WERI-Rb-1 (cell line): ENCODE data around the gene PDCD1LG2.

Experiments used
- DNase-seq: peaks from one replicate; pipeline ENCODE4 v3.0.0-alpha.2; 2020
- H3K27ac ChIP-seq: fragments of 250-450 bp; sonication (Bioruptor Pico); 2 replicates; pipeline ENCODE4 v1.5.1; 2020; ENCODE audit warnings: mild to moderate bottlenecking, moderate library complexity
- H3K27me3 ChIP-seq: fragments of 250-450 bp; sonication (Bioruptor Pico); 2 replicates; pipeline ENCODE4 v1.5.1; 2021; ENCODE audit warnings: mild to moderate bottlenecking, low read depth, moderate library complexity; ENCODE audit not compliant: insufficient read depth, severe bottlenecking
- H3K36me3 ChIP-seq: fragments of 250-450 bp; sonication (Bioruptor Pico); 2 replicates; pipeline ENCODE4 v1.5.1; 2020; ENCODE audit warnings: mild to moderate bottlenecking, moderate library complexity
- H3K4me3 ChIP-seq: 2 replicates; pipeline ENCODE4 v1.5.1; 2011; ENCODE audit warnings: low read depth, mild to moderate bottlenecking, control low read depth, low read length
- H3K9me3 ChIP-seq: fragments of 250-450 bp; sonication (Bioruptor Pico); 2 replicates; pipeline ENCODE4 v1.5.1; 2021; ENCODE audit warnings: mild to moderate bottlenecking, moderate library complexity; ENCODE audit not compliant: severe bottlenecking
- TF ChIP-seq, protein P1 (sequence below): IDR thresholded peaks from 2 replicates; pipeline ENCODE4 v1.5.1; 2011; ENCODE audit warnings: low read depth, mild to moderate bottlenecking, control low read depth, inconsistent platforms, low read length

The PDCD1LG2 gene

DNA sequence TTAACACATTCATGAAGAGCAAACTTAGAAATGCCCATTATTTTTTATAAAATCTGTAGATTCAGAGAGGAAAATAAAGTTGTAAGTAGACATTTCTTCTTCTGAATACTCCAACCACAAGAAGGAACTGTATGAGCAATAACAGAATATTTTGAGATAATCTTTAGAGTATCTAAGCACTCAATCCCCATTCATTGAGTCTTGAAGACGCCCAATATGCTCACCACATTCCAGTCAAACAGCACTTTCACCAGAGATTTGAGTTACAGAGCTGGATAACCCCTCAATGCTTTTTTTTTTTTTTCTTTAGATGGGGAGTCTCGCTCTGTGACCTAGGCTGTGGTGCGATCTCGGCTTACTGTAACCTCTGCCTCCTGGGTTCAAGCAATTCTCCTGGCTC lies 103.9 kb downstream of the PDCD1LG2 start:
- DNase-seq = no peak
- Histone ChIP-seq H3K27ac (no peak overlapping the region), H3K4me3 (no peak overlapping the region), H3K36me3 (no peaks in the 10 kb centered on the region), H3K27me3 (no peaks in the 10 kb centered on the region), H3K9me3 (no peaks in the 10 kb centered on the region)
- TF ChIP-seq, protein P1, sequence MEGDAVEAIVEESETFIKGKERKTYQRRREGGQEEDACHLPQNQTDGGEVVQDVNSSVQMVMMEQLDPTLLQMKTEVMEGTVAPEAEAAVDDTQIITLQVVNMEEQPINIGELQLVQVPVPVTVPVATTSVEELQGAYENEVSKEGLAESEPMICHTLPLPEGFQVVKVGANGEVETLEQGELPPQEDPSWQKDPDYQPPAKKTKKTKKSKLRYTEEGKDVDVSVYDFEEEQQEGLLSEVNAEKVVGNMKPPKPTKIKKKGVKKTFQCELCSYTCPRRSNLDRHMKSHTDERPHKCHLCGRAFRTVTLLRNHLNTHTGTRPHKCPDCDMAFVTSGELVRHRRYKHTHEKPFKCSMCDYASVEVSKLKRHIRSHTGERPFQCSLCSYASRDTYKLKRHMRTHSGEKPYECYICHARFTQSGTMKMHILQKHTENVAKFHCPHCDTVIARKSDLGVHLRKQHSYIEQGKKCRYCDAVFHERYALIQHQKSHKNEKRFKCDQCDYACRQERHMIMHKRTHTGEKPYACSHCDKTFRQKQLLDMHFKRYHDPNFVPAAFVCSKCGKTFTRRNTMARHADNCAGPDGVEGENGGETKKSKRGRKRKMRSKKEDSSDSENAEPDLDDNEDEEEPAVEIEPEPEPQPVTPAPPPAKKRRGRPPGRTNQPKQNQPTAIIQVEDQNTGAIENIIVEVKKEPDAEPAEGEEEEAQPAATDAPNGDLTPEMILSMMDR = no peak

DNA sequence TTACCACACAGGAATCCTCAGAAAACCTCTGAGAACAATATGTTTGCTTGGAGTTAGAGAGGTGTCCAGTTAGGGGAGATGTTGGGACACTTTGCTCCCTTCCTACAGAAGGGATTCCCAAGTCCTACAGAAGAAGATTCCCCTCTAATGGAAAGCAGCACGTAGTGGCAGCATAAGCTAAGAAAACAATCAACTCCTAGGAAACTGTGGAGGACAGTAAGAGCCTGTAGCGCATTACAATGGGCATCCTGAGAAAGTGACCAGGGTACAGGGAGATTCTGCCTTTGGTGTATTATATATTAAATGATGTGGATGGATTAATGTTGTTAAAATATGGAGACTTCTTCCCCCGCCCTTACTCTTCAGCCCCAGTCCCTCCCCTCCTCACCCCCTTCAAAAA lies 104.7 kb downstream of the PDCD1LG2 start:
- Histone ChIP-seq H3K27ac (no peak overlapping the region), H3K36me3 (no peaks in the 10 kb centered on the region), H3K9me3 (no peaks in the 10 kb centered on the region), H3K4me3 (no peak overlapping the region), H3K27me3 (no peaks in the 10 kb centered on the region)
- TF ChIP-seq, protein P1 = no peak
- DNase-seq = no peak

- TF ChIP-seq, protein P1 = no peak
- H3K27ac ChIP-seq = no peak overlapping the region
- H3K27me3 ChIP-seq = no peaks in the 10 kb centered on the region
- H3K36me3 ChIP-seq = no peaks in the 10 kb centered on the region
- H3K9me3 ChIP-seq = no peaks in the 10 kb centered on the region
- DNase-seq = no peak
- no peak overlapping the region for H3K4me3 ChIP-seq
Observed at GRCh38 chr9:5617749-5618148, 107.4 kb downstream of the PDCD1LG2 start.

DNA sequence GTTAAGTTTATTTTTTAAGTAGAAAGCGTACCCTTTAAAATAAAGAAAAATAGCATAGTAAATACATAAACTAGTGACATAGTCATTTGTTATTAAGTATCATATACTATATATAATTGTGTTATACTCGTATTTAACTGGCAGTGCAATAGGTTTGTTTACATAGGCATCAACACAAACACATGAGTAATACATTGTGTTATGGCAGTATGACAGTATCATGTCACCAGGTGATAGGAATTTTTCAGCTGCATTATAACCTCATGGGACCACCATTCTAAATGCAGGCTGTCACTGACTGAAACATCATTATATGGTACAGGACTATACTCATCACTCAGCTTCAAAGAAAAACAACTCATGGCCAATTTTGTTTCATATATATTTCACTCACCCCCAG lies 110.2 kb downstream of the PDCD1LG2 start:
- no peaks in the 10 kb centered on the region for H3K27me3 ChIP-seq
- H3K27ac ChIP-seq = no peak overlapping the region
- TF ChIP-seq, protein P1 = no peak
- H3K4me3 ChIP-seq = no peak overlapping the region
- H3K9me3 ChIP-seq = no peaks in the 10 kb centered on the region
- DNase-seq = no peak
- H3K36me3 ChIP-seq = no peaks in the 10 kb centered on the region
